Midbrain (tissue), 1 donor: ENCODE results near the gene EMC7.
"Not testable (repeated sequence)": the region's sequence is repeated elsewhere in the genome, so short reads cannot be mapped to it uniquely, and the experiment has no call there.

Source experiments
- DNase-seq: peaks from one replicate; lab custom pipeline; 2025; lab: John Stamatoyannopoulos, UW

EMC7 gene

GRCh38 chr15:34084086-34084485 is 17.6 kb downstream of the EMC7 start:
- peak; percentile 10 for DNase-seq

DNA sequence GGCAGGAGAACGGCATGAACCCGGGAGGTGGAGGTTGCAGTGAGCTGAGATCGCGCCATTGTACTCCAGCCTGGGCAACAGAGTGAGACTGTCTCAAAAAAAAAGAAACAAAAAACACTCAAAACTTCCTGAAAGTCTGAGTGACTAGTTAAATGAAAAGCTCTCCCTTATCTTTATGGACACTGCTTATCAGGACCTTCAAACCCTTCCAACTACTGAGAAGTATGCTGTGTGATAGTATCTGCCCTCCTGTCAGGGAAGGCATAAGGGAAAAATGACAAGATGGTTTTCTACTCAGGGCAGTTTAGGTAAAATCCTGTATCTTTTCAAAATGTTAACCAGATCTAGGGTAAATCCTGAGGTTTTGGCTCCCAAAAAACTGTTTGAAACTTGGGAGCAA is 21.8 kb downstream of the EMC7 start:
- DNase-seq = no peak

DNA sequence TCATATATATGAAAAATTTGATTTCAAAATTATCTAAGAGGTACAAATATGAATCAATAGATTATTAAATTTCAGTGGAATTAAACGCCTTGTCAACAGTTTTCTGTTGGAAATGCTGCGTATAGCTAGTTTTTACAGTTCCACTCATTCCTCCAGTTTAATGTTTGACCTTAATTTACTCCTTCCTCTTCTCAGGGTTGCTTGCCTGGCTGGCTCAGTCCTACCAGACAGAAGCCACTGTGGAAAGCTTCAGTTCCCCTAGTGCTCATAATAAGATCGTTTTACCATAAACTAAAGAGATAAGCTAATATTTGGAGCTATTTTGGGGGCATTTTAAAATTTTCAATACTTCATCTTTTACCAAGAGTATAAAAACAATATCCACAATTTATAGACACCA is 22.8 kb downstream of the EMC7 start:
- no peak for DNase-seq

DNA sequence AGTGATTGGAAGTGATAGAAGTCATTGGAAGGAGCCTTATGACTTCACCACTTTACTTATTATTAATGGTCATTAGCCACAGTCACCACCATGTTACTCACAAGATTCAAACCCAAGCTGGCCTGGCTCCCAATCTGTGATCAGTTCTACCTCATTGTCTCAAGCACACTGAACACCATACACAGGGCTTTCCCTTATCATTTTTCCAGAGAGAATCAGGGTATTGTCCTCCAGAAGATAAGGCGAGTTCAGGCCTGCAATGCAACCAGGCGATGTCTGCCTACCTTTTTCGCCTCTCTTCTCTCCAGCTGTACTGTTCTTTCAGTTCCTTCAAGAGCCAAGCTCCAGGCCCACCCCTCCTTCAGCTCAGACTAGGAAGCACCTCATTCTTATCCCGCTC is 24.9 kb downstream of the EMC7 start:
- DNase-seq = no peak

GRCh38 chr15:34070003-34070402 is 31.7 kb downstream of the EMC7 start:
- no peak for DNase-seq

DNA sequence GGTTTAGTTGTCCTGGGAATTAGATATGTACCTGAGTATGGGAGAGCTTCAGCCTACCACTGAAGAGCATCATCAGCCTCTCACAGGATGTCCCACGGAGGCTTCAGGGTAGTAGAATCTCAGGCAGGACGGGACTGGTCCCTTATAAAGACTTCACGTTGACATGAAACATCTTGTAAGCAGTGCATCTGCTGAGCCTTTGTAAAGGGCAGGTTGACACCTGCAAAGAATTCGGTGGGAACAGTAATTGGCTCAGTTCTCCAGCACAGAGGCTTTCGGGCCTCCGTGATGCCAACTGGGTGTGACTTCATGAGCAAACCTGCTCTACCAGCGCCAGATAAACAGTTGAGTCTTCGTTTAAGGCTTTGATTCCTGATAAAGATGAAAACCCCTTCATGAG is 35.7 kb downstream of the EMC7 start:
- DNase-seq = no peak

GRCh38 chr15:34065261-34065660 is 36.4 kb downstream of the EMC7 start:
- no peak for DNase-seq

- DNase-seq = no peak
These were observed 37.2 kb downstream of the EMC7 start for GRCh38 chr15:34064438-34064837.

DNA sequence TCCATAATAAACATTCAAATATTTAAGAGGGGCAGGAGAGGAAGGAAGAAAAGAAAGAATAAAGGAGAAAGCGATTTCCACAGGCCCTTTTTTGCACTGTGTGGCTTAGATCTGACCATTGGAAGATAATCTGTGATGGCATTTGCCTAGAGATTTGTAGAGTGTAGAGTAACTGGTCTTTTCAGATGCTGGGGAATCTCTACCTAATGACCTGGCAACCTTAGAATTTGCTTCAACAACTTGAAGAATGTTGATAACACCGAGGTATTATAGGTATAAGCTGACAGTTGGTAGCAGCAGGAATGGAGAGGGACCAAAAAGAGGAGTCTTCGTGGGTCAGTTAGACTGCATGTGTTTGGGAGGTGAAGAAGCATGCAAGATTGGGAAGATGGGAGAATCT is 41.7 kb downstream of the EMC7 start:
- DNase-seq = no peak

GRCh38 chr15:34059476-34059875 is 42.2 kb downstream of the EMC7 start:
- no peak for DNase-seq

- DNase-seq = no peak
These were observed 44.8 kb downstream of the EMC7 start for GRCh38 chr15:34056911-34057310.

- no peak for DNase-seq
These were observed 45.6 kb downstream of the EMC7 start for GRCh38 chr15:34055868-34056595.

DNA sequence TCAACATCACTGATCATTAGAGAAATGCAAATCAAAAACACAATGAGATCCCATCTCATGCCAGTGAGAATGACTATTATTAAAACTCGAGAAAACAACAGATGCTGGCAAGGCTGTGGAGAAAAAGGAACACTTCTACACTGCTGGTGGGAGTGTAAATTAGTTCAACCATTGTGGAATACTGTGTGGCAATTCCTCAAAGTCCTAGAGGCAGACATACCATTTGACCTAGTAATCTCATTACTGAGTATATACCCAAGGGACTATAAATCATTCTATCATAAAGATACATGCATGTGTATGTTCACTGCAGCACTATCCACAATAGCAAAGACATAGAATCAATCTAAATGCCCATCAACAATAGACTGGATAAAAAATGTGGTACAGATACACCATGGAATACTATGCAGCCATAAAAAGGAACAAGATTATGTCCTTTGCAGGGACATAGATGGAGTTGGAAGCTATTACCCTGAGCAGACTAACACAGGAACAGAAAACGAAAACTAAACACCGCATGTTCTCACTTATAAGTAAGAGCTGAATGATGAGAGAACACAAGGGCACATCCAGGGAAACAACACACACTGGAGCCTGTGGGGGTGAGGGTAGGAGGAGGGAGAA is 47.5 kb downstream of the EMC7 start:
- no peak for DNase-seq

GRCh38 chr15:34050385-34050784 is 51.3 kb downstream of the EMC7 start:
- not testable (repeated sequence) for DNase-seq

- no peak for DNase-seq
These were observed 52.5 kb downstream of the EMC7 start for GRCh38 chr15:34049112-34049511.

DNA sequence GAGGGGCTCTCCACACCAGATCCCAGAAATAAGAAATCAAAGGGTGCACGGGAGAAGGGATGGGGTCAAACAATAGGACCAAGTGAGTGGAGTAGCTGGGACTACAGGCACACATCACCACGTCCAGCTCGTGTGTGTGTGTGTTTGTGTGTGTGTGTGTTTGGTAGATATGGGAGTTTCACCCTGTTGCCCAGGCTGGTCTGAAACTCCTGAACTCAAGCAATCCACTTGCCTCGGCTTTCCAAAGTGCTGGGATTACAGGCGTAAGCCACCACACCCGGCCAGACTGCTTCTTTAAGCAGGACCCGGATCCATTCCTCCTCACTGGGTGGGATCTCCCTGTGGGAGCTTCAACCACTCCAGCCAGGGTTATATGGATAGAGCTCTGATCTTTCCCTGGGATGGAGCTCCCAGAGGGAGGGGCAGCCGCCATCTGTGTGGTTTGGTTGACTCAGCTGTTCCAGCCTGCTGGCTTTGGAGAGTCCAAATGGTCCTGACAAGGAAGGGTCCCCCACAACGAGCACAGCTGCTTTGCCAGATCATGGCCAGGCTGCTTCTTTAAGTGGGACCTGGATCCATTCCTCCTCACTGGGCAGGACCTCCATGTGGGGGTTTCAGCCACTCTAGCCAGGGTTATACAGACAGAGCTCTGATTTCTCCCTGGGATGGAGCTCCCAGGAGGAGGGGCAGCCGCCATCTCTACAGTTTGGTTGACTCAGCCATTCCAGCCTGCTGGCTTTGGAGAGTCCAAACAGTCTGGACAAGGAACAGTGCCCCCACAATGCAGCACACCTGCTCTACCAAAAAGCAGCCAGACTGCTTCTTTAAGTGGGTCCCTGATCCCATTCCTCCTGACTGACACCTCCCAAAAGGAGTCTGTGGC is 53.5 kb downstream of the EMC7 start:
- DNase-seq = no peak

DNA sequence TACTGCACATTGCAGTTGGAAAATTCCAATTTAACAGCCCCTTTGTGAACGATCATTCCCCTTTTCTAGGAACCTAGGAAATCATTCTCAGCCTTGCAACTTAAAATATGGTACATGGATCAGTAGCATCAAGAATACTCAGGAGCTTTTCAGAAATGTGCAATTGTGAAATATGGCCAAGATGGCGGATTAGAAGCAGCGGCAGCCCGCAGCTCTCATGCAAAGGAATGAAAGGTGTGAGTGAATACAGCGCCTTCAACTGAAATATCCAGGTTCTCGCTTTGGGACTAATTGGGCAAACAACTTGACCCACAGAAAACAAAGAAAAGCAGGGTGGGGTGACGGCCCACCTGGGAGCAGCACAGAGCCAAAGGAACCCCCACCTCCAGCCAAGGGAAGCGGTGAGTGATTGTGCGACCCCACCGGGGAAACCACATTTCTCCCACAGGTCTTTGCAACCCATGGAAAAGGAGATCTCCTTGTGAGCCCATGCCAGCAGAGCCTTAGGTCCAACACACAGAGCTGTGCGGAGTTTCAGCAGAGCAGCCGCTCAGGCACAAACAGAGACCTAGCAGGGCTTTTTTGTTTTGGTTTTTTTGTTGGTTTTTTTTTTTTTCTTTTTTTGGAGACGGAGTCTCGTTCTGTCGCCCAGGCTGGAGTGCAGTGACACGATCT is 55.1 kb downstream of the EMC7 start:
- no peak for DNase-seq

GRCh38 chr15:34043813-34044212 is 57.8 kb downstream of the EMC7 start:
- no peak for DNase-seq

- no peak for DNase-seq
These were observed 58.3 kb downstream of the EMC7 start for GRCh38 chr15:34043391-34043790.

- DNase-seq = no peak
These were observed 61.9 kb downstream of the EMC7 start for GRCh38 chr15:34039790-34040113.

- peak; percentile 37 for DNase-seq
These were observed 62.5 kb downstream of the EMC7 start, which contains the start of gene AVEN for GRCh38 chr15:34038871-34039789. Gene AVEN, minus strand, starts transcription at chr15:34039204. Its CDS starts 158 bp downstream, at chr15:34039046.
